HG03280 (cell line): ENCODE results near the gene IFIT1B.

Source experiments
- ATAC-seq: cut with Tn5 transposase; IDR thresholded peaks from one replicate; pipeline ENCODE4 v1.9.1; 2021; ENCODE audit warnings: mild to moderate bottlenecking, moderate library complexity; ENCODE audit not compliant: unreplicated experiment

Gene IFIT1B

GRCh38 chr10:89348481-89348880 is 29.4 kb upstream of the IFIT1B start:
- no peak for ATAC-seq

- ATAC-seq = no peak
Observed at GRCh38 chr10:89348975-89349374, 28.9 kb upstream of the IFIT1B start.

DNA sequence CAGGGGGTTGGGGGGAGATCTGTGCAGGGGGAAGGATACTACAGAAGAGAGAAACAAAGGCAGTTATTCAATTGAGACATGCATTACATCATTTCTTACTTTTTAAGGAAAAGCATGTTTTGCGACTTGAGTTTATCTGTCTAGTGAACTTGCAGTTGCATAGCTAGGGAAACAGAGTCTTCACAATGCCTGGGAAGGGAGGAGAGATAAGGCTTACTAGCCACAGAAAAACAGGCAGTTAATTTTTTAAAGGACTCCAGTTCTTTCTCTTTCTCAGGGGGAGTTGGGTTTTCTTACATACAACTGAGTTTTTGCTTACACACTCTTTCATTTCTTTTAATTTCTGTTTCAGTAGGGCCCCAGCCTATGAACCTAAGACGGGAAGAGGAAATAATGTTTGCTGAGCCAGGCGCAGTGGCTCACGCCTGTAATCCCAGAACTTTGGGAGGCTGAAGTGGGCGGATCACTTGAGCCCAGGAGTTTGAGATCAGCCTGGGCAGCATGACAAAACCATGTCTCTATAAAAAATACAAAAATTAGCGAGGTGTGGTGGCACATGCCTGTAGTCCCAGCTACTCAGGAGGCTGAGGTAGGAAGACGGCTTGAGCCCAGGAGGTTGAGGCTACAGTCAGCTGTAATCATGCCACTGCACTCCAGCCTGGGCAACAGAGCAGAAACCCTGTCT is 27.1 kb upstream of the IFIT1B start:
- ATAC-seq = peak; percentile 21

DNA sequence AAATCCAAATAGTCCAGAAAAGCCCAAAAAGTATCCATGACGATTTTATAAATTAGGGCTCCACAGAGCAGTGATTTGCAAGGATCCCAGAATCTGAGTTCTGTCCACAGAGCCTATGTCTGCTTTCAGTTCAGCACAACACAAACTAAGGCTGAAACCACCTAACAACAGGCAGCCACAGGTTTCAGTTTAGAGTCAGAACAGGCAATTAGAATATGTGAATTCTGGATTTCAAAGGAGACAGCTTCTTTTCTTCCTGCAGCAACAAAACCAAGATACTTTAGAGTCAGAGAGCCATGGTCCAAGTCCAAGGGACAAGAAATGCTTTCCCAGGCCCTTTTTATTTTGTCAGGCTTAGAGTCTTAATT is 26.5 kb upstream of the IFIT1B start:
- peak; percentile 91 for ATAC-seq

- peak; percentile 36 for ATAC-seq
Observed at GRCh38 chr10:89351780-89352597, 25.9 kb upstream of the IFIT1B start.

- ATAC-seq = no peak
Observed at GRCh38 chr10:89352802-89353201, 25.1 kb upstream of the IFIT1B start.

GRCh38 chr10:89355394-89355931 is 22.4 kb upstream of the IFIT1B start:
- ATAC-seq = no peak

DNA sequence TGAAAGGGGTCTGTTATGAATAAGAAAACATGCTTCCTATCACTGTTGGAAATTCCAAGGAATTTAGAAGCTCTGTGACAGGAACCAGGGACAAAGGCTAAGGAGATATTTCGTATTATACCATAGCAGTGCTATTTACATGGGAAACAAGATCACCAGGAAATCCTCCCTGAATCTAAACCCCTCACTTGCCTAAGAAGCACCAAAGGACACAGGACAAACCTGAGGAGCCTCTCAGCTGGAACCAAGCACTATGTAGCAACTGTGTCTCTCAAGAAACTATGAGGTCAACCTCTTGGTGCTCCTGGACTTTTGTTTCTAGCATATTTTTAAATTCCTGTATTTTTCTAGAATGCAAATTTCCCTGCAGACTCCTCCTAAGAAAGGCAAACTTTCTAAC is 20.8 kb upstream of the IFIT1B start:
- ATAC-seq = no peak

DNA sequence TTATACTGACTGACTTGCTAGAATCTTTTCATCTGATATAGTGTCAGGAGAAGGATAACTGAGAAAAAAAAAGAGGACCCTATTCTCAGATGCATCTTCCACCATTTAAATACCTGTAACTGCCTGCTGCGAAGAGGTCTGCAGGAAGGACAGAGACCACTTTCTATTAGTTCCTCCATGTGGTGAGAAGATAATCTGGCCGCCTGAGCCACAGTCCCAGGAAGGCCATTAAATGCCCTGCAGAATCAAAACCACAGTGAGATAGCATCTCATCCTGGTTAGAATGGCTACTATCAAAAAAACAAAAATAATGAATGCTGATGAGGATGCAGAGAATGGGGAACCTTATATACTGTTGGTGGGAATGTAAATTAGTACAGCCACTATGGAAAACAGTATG is 19.9 kb upstream of the IFIT1B start:
- ATAC-seq = no peak

GRCh38 chr10:89360157-89360556 is 17.7 kb upstream of the IFIT1B start:
- ATAC-seq = no peak

DNA sequence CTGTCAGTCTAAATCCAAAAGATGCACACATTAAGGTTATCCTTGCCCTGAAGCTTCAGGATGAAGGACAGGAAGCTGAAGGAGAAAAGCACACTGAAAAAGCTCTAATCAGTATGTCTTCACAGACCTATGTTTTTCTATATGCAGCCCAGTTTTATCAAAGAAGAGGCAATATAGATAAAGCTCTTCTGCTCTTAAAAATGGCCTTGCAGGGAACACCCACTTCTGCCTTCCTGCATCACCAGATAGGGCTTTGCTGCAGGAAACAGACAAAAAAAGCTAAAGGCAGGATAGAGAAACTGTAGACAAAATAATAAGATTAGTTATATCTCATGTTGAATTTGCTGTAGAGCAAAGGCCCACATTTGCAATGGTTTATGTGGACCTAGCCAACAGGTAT is 14.9 kb upstream of the IFIT1B start:
- no peak for ATAC-seq

DNA sequence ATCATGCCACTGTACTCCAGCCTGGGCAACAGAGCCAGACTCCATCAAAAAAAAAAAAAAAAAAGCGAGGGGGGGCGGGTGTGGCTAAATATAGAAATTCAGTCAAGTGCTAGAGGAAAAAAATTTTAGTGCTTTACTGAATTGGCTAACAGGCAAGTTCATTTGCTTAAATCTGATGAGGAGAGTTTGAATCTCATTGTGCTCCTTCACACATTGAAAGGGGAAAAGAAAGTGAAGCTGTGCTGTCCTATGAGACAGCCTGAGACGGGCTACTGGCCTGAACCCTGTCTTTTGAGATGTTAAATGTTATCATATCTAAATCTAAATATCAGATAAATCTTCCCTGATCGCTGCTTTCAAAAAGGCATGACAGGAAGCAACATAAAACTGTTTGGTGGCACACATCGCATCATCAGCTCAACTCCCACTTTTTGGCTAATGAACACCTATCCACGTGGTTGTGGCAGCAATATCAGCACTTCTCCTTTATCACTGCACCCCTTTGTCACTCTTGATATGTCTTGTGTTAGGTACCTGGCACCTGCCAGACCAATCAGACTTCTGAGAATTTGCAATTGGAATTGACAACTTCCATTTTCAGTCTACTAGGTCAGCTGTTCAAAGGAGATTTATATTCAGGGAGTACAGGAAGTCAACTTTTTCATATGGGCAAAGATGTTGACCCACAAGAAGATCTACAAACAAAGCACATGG is 14.0 kb upstream of the IFIT1B start:
- ATAC-seq = no peak

- ATAC-seq = no peak
Observed at GRCh38 chr10:89364531-89364930, 13.3 kb upstream of the IFIT1B start.

DNA sequence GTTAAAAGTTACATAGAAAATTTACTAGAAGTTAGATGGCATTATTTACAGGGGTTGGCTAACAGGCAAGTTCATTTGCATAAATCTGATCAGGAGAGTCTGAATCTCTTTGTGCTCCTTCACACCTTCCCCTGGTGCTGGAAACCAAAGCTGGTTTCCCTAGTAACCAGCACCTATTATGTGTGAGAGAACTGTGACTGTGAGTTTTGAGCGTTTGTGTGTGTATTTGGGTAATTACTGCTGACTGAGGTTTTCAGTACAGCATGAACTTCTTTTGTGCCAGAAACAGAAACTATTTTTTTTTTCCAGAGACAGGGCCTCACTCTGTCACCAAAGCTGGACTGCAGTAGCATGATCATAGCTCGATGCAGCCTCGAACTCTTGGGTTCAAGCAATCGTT is 10.3 kb upstream of the IFIT1B start:
- peak; percentile 81 for ATAC-seq

GRCh38 chr10:89368129-89368528 is 9.7 kb upstream of the IFIT1B start:
- ATAC-seq = no peak

DNA sequence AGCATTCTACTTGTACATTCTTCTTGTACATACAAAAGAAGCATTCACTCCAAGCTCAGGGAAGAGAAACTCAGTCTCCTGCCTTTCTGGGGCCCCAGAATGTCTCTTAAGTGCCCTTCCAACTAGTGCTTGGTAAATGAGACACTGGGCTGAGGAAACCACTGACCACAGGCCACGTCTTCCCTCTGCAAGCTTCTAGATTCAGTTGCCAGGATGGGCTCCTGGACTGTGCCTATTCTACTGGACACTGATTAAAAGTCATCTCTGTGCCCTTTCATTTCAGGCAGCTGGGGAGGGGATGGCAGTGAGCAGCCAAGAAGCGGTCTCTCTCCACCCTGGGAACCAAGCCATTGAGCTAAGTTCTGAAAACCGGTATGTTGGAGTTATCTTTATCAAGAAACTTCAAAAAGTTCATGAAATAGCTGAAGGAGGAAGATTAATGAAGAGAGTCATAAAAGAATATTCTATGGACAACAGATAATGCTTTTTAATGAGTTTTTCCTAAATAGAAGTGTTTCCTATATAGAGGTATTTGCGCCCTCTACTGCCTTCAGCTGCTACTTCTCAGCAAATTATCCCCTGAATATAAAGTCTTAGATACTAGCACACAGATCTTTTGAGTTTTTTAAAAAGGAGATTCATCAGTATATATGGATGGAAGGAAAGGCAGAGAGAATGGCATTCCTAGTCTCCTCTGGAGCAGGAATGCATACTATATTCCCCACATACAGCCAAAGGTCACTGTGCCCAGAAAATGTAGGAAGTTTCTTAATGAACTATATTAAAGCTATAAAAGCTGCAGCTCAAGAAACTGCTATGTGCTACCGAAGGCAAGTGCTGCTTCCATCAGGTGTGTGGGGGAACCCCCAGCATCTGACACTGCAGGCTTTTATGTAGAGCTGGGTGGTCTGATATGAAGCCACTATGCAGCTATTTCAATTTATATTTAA is 8.4 kb upstream of the IFIT1B start:
- no peak for ATAC-seq

GRCh38 chr10:89371079-89371478 is 6.8 kb upstream of the IFIT1B start:
- ATAC-seq = no peak

GRCh38 chr10:89371987-89372386 is 5.9 kb upstream of the IFIT1B start:
- ATAC-seq = no peak

GRCh38 chr10:89373916-89374711 is 3.7 kb upstream of the IFIT1B start:
- ATAC-seq = no peak

- ATAC-seq = no peak
Observed at GRCh38 chr10:89374713-89375141, 3.1 kb upstream of the IFIT1B start.
